Left ventricle myocardium inferior (tissue), 1 donor: Measurements from ENCODE around the gene TBCB. TPM values are rescaled to one million over a fixed set of nuclear protein-coding genes. Genes with fewer than 3 reads are reported as not detected.

ENCODE experiments used
- DNase-seq: peaks from one replicate; pipeline ENCODE4 v3.0.0-alpha.2; 2020
- H3K27ac ChIP-seq: fragments of 200-600 bp; replicated peaks from 2 replicates; pipeline ENCODE4 v1.8.0; 2021
- H3K27me3 ChIP-seq: fragments of 200-600 bp; 2 replicates; pipeline ENCODE4 v1.8.0; 2021; ENCODE audit warnings: low read depth
- H3K36me3 ChIP-seq: fragments of 200-600 bp; 2 replicates; pipeline ENCODE4 v1.8.0; 2021
- H3K4me1 ChIP-seq: fragments of 200-600 bp; 2 replicates; pipeline ENCODE4 v1.8.0; 2021
- H3K4me3 ChIP-seq: fragments of 200-600 bp; 2 replicates; pipeline ENCODE4 v1.8.0; 2021; ENCODE audit warnings: mild to moderate bottlenecking, moderate library complexity
- H3K9me3 ChIP-seq: fragments of 200-600 bp; replicated peaks from 2 replicates; pipeline ENCODE4 v1.8.0; 2021
- CTCF ChIP-seq: fragments of 200-600 bp; IDR thresholded peaks from 2 replicates; pipeline ENCODE4 v1.8.0; 2021; ENCODE audit warnings: antibody characterized with exemption, mild to moderate bottlenecking, borderline replicate concordance
- intact Hi-C: fragments of 100-400 bp; cut with micrococcal nuclease; formaldehyde crosslinking; loops from one replicate; pipeline ENCODE4 v1.11.0; 2022
- total RNA-seq: library from RNA; stranded (reverse); fragmentation: NEBNext Ultra II Directional; extraction: Animal tissue kit (Norgen Biotek cat#: 25700); gene quantifications from one replicate; pipeline ENCODE4 v1.2.1, GENCODE V29; 2021
- donor health status: DM: no; HTN: yes; CAD: no; lungs with severe emphysema.

TBCB gene
- total RNA-seq, 1 donor from 2014 or later = 94.9 TPM

DNA sequence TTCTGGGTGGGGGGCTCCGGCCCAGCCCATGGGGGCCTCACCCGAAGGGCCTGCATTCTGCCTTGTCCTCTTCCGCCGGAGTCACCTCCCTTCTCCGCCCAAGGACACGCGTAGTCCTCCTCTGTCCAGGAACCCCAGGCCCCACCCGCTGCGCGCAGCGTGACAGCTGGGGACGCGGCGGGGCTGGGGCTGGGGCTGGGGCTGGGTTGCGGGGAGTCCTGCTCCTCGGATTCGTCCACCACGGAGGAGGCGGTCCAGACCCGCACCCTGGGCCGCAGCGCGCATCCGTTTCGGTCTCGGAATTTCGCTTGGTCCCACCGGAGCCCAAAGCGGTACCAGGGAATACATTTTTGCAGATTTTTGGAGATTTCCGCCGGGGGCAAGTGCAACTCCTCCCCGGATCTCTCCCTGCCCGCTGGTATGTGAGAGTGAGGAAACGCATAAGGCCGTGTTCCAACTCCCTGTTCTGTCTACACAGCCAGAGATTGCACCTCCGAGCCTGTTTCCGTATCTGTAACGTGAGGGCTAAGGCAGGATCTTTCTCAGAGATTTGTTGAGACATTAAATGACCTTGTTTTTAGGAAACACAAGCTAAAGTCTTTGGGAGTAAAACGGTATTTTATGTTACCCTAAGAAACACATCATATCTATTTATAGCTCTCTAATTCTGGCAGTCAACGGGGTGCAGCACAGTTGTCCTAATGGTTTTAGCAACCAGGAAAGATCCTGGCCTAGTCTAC lies 37.3 kb downstream of the TBCB start, which contains the start of gene COX7A1:
COX7A1 (minus strand) TSS at position 96 of the 740 bp plus-strand sequence; CDS start at position 56, 40 bp downstream.
- H3K36me3 ChIP-seq = peaks cover 34% of the 10 kb centered on the region
- intact Hi-C loops = no loop called here
- H3K27me3 ChIP-seq = no peaks in the 10 kb centered on the region
- peaks cover 84% of the 10 kb centered on the region for H3K4me1 ChIP-seq
- TF ChIP-seq CTCF = no peak
- peak; percentile 87 for DNase-seq
- peak within 1 kb of the TSS; percentile 99 for H3K27ac ChIP-seq
- peak within 1 kb of the TSS; percentile 85 for H3K4me3 ChIP-seq
- H3K9me3 ChIP-seq = no peaks in the 10 kb centered on the region

GRCh38 chr19:36153126-36153525 lies 37.9 kb downstream of the TBCB start:
- intact Hi-C loops = no loop called here

GRCh38 chr19:36160821-36161596 lies 45.7 kb downstream of the TBCB start:
- no peaks in the 10 kb centered on the region for H3K27me3 ChIP-seq
- no peaks in the 10 kb centered on the region for H3K9me3 ChIP-seq
- peaks cover 15% of the 10 kb centered on the region for H3K4me1 ChIP-seq
- peak overlapping the region; percentile 61 for H3K27ac ChIP-seq
- no peak overlapping the region for H3K4me3 ChIP-seq
- H3K36me3 ChIP-seq = peaks cover 10% of the 10 kb centered on the region
- no peak for TF ChIP-seq CTCF
- DNase-seq = no peak
- intact Hi-C loops = no loop called here

More at GRCh38 chr19:36153126-36153525, 37.9 kb downstream of the TBCB start:
- peaks cover 78% of the 10 kb centered on the region for H3K4me1 ChIP-seq
- H3K27ac ChIP-seq = peak overlapping the region; percentile 99
- DNase-seq = no peak
- no peaks in the 10 kb centered on the region for H3K9me3 ChIP-seq
- peak overlapping the region; percentile 85 for H3K4me3 ChIP-seq
- TF ChIP-seq CTCF = no peak
- H3K27me3 ChIP-seq = no peaks in the 10 kb centered on the region
- H3K36me3 ChIP-seq = peaks cover 28% of the 10 kb centered on the region

DNA sequence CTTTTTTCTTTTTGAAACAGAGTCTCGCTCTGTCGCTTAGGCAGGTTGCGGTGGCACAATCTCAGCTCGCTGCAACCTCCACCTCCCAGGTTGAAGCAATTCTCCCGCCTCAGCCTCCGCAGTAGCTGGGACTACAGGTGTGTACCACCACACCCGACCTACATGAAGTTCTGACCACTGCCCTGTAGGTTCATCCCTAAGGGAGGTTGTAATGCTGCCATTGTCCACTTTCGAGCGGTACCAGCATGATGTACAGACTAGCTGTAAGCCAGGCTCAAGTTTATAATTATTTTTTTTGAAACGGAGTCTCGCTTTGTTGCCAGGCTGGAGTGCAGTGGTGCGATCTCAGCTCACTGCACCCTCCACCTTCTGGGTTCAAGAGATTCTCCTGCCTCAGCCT lies 48.5 kb downstream of the TBCB start:
- DNase-seq = no peak
- no peaks in the 10 kb centered on the region for H3K27me3 ChIP-seq
- no peaks in the 10 kb centered on the region for H3K9me3 ChIP-seq
- intact Hi-C loops = no loop called here
- TF ChIP-seq CTCF = no peak
- H3K36me3 ChIP-seq = peaks cover 21% of the 10 kb centered on the region
- H3K4me3 ChIP-seq = no peak overlapping the region
- no peak overlapping the region for H3K27ac ChIP-seq
- peaks cover 13% of the 10 kb centered on the region for H3K4me1 ChIP-seq

GRCh38 chr19:36169084-36169760 lies 54.0 kb downstream of the TBCB start:
- H3K9me3 ChIP-seq = no peaks in the 10 kb centered on the region
- H3K4me3 ChIP-seq = no peak overlapping the region
- DNase-seq = no peak
- peak overlapping the region; percentile 71 for H3K27ac ChIP-seq
- H3K27me3 ChIP-seq = no peaks in the 10 kb centered on the region
- intact Hi-C loops = no loop called here
- TF ChIP-seq CTCF = no peak
- peaks cover 22% of the 10 kb centered on the region for H3K4me1 ChIP-seq
- H3K36me3 ChIP-seq = peaks cover 13% of the 10 kb centered on the region
